Smooth muscle cell of the brain vasculature (primary cell): ENCODE results near the gene DPM3.
"Not testable (repeated sequence)": the region's sequence is repeated elsewhere in the genome, so short reads cannot be mapped to it uniquely, and the experiment has no call there.

Experiments
- DNase-seq: peaks from one replicate; pipeline ENCODE4 v3.0.0-alpha.2; 2012; ENCODE audit warnings: low read depth, low spot score

DPM3 gene

DNA sequence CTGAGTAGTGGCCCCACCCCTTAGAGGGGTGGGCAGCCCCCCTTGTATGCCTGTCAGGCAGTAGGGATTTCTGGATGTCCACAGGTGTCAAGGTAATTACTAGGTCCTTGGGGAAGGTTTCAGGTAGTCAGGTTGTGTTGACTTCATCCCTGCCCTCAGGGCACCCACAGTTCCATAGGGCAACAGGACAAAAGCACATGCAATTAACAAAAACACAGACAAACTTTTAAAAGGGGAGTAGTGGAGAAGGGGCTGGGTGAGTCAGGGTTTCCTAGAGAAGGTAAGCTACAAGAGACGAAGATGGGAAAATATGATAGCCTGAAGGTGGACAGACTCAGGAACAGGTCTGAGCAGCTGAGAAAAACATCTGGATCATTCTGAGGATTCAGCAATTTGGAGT lies 18.7 kb upstream of the DPM3 start:
- no peak for DNase-seq

DNA sequence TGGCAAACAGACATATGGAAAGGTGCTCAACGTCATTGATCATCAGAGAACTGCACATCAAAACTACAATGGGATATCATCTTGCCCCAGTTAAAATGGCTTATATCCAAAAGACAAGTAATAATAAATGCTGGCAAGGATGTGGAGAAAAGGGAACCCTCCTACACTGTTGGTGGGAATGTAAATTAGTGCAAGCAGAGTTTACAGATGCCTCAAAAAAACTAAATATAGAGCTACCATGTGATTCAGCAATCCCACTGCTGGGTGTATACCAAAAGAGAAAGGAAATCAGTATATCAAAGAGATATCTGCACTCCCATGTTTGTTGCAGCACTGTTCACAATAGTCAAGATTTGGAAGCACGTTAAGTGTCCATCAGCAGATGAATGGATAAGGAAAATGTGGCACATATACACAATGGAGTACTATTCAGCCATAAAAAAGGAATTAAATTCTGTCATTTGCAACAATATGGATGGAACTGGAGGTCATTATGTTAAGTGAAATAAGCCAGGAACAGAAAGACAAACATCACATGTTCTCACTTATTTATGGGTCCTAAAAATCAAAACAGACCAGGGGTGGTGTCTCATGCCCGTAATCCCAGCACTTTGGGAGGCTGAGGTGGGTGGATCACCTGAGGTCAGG lies 15.8 kb upstream of the DPM3 start:
- DNase-seq = not testable (repeated sequence)

DNA sequence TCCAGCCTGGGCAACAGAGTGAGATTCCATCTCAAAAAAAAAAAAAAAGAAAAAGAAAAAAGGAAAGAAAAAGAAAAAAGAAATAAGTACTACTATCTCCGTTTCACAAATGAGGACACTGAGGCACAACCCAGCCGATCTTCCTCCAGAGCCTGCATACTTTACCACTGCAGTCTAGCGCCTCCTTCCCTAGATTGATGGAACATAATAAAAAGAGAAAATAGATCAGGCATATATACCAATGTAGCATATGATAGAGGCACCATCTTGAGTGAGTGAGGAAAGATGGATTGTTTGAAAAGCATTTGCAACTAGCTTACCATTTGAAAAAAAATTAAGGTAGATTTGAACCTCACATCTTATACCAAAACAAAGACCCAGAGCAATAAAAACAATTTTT lies 5.2 kb upstream of the DPM3 start:
- DNase-seq = no peak

DNA sequence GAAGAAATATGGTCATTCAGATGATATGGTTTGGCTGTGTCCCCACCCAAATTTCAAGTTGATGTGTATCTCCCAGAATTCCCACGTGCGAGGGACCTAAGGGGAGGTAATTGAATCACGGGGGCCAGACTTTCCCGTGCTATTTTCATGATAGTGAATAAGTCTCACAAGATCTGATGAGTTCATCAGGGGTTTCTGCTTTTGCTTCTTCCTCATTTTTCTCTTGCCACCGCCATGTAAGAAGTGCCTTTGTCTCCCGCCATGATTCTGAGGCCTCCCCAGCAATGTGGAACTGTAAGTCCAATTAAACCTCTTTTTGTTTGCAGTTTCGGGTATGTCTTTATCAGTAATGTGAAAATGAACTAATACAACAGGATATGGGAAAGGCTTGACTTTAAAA lies 1.4 kb upstream of the DPM3 start:
- no peak for DNase-seq

DNA sequence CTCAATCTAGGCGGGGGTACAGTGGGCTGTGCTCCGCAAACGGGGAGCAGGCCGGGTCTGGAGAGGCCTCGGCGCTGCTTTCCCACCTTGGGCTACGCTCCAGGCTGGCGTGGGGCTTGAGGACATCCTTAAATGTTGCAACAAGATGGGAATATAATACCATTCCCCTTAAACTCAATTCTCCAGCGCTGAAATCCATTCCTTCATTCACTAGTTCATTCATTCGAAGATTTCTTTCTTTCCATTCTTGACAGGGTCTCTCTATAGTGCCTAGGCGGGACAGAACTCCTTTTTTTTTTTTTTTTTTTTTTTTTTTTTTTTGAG lies 261 bp upstream of the DPM3 start:
- no peak for DNase-seq

DNA sequence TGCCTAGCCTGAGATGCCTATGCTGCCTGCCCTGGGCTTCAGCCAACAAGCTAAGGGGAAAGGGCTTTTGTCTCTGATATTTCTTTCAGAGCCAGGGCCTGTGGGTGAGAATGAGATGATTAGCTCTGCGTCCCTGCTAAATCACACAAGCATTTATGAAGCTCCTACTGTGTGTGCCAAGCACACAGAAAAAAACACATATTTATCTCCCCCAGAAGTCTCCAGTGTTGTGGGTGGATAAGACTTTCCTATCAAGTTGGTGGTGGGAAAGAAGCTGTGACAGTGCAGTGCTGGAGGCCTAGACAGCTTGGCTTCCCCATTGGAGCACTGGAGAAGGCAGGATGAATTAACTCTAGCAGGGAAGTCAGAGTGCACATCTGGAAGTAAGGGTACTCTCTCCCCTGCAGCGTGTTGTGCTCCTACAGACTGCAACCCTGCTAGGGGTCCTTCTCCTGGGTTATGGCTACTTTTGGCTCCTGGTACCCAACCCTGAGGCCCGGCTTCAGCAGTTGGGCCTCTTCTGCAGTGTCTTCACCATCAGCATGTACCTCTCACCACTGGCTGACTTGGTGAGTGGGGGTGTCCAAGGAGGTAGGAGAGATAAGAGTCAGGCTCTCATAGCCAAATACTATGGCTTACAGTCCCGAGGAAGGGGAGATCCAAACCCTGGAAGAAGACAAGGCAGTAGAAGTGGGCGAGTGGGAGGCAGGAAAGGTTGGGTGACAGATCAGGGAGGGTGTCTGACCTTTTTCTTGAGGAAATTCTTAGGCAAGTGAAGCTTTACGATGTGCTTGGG lies 3.0 kb downstream of the DPM3 start:
- no peak for DNase-seq

DNA sequence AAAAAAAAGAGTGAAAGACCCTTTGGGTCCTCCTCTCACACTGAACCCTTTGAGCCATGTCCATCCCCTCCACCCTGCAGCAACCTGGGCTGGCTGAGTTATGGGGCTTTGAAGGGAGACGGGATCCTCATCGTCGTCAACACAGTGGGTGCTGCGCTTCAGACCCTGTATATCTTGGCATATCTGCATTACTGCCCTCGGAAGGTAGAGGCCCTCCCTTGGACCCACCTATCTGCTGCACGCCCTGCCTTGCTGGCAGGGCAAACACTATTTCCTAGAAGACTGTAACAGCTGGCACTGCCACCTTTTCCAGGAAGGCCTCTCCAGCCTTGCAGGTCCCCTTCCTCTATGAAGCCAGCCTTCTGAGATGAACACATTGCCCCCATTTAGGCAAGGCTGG lies 3.6 kb downstream of the DPM3 start:
- no peak for DNase-seq

DNA sequence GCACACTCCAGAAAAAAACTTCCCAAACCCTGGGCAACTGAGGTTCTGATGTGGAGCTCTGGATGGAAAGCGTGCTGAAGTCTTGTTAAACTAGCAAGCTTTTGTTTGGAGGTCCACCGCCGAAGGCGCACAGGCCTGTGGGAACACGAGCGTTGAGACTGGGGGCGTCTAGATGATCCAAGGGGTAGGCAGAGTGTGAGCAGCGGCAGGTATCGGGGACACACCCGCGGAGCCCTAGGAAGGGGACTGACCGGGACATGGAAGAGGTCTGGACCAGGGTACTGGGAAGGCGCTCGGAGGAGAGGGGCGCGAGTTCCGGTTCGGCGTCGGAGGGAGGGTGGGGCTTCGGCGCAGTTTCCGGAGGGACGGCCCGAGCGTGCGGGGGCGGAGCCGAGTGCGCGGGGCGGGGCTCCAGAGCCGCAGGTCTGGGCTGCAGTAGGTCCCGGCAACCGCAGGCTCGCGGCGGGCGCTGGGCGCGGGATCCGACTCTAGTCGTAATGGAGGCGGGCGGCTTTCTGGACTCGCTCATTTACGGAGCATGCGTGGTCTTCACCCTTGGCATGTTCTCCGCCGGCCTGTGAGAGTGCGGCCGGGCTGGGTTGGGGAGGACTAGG lies 4.8 kb downstream of the DPM3 start, which contains the start of gene SLC50A1:
Gene SLC50A1 (plus strand): TSS at position 438 of the 614 bp plus-strand sequence. CDS start 60 bp downstream, at position 498.
- DNase-seq = peak; percentile 73

DNA sequence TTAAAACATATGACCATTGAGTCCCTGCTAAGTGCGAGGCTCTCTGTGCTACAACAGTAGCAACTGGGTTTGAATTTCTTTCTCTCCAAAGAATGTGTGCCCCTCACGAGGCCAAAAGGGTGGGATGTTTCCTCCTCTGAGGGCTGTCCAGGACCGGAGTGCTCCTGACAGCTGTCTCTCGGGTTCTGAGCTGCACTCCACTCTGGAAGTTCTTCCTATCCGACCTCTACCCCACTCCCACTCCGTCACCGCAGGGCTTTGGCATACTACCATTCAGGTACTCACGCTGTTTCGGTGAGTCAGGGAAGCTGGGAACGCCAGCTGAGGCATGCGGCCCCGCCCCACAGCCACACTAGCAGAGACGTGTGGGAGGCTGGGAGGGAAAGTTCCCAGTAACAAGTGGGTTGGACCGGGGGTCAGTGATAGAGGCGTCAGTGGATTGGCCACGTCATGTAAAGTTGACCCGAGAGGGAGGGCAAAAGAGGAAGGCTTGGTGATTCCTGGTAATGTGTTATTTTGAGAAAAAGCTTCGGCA lies 5.4 kb downstream of the DPM3 start:
- DNase-seq = no peak

DNA sequence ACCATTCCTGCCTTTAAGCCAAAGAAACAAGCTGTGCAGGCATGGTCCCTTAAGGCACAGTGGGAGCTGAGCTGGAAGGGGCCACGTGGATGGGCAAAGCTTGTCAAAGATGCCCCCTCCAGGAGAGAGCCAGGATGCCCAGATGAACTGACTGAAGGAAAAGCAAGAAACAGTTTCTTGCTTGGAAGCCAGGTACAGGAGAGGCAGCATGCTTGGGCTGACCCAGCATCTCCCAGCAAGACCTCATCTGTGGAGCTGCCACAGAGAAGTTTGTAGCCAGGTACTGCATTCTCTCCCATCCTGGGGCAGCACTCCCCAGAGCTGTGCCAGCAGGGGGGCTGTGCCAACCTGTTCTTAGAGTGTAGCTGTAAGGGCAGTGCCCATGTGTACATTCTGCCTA lies 6.0 kb downstream of the DPM3 start:
- no peak for DNase-seq

DNA sequence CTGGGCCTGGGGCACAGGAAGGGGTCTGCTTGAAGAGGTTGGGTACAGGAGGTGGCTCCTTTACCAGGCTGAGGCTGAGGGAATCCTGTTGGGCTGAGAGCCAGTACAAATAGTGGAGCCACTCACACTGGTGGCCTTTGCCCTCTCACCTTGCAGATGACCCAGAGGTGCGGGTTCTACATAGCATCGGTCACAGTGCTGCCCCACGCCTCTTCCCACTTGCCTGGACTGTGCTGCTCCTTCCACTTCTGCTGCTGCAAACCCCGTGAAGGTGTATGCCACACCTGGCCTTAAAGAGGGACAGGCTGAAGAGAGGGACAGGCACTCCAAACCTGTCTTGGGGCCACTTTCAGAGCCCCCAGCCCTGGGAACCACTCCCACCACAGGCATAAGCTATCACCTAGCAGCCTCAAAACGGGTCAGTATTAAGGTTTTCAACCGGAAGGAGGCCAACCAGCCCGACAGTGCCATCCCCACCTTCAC lies 6.5 kb downstream of the DPM3 start:
- DNase-seq = no peak

DNA sequence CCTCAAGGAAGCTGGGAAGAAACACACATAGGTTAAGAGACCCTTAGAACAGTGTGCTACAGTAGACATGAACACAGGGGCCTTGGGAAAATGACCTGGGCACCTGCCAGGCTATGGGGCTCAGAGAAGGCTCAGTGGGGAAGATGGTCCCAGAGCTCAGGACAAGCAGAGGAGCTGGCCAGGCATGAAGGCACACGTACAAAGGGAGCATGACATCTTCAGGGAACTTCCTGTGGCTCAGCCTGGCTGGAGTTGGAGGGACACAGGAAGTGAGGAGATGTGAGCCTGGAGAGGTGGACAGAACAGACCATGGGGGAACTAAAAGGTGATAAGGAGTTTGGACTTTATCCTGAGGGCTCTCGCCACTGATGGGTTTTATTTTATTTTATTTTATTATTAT lies 8.5 kb downstream of the DPM3 start:
- DNase-seq = no peak

DNA sequence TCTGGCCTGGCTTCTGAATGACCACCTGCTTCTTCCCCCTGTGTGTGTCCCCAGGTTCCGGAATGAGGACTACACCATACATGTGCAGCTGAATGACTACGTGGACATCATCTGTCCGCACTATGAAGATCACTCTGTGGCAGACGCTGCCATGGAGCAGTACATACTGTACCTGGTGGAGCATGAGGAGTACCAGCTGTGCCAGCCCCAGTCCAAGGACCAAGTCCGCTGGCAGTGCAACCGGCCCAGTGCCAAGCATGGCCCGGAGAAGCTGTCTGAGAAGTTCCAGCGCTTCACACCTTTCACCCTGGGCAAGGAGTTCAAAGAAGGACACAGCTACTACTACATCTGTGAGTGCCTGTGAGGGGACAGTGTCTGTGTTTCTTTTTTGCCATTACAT lies 9.0 kb downstream of the DPM3 start:
- DNase-seq = no peak

DNA sequence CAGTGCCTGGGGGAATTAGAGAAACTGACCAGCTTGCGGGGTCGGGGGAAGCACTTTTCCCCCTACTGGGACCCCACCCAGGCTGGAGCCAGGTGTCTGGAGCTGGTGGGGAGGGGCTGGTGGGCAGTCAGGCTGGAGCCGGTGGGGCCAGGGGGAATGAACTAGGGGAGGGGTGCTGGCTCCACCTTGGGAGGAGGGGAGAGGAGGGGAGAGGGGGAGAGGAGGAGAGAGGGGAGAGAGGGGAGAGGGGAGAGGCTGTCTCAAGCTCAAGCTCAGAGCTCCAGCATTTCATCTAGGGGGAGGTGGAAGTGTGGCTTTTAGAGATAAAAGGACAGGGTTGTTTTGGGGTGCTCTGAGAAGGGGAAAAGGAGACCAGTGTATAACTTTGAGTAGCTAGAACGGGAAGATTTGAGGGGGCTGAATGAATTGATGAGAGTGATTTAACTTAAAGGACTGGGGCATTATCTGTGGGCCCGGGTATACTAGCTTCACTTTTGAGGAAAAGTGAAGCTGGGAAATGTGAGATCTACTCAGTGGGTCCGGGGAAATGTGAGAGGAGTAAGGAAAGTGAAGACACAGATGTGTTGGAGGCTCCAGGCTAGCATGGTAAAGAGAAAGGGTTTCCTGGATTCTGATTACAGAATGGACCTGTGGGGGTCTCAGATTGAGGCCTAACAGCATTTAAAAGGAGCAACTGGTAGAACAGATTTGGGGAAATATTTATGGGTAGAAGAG lies 9.9 kb downstream of the DPM3 start:
- no peak for DNase-seq

DNA sequence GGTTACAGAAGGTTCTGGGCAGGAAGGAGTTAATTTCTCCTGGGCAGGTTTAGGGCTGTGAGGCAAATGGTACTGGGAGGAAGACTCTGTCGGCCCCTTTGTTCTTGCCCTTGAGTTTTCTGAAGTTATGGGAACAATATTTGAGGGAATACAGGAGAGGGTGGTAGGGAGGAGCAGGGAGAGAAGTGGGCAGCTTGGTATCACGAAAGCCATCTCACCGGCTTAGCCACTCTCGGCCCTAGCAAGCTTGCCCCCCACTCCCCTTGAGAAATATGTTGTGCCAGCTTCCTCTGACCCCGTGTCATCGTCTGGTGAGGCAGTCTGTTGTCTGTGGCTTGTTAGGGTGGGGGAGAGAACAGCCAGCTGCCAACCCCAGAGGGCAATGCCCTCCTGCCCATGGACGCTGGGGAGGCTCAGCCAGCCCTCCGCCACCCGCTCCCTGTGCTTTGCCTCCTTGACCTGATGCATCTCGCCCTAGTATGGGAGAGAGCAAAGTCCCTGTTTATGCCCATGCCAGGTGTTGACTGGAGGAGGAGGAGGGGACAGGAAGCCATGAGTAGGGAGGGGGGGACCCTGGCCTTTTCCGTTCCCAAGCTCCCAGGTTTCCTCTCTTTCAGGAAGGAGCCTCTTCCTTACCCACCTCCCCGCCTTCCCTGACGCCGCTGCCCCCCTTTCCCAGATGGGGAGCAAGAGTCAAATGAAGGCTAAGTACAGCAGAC lies 11.4 kb downstream of the DPM3 start:
- no peak for DNase-seq

DNA sequence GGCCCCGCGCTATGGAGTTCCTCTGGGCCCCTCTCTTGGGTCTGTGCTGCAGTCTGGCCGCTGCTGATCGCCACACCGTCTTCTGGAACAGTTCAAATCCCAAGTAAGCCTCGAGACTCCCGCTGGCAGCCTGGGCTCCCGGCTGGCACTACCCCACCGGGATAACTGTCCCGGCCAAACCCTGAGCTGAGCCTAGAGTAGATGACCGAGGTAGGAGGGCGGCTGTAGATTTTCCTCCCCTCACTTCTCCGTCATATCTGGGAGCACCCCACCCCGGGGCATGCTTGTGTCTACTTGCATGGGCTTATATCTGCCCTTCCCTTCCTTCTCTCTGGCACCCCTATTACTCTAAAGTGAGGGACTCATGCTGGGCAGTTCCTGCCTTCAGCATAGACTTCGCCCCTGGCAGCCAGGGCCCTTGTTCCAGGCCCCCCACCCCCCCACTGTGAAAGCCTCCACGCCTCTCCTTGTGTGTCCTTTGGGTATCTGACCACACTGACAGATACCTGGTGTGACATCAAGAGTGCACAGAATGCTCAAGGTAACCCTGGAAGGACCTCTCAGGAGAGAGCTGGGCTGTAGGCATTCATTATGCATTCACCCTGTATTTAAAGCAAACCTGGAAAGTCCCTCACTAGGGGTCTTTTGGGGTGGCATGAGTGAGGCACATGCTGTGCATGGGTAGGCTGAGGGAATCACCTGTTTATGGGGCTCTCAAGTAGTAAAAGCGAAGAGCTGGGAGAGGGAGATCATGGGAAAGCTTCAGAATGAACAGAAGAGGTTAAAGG lies 12.2 kb downstream of the DPM3 start:
- DNase-seq = no peak

DNA sequence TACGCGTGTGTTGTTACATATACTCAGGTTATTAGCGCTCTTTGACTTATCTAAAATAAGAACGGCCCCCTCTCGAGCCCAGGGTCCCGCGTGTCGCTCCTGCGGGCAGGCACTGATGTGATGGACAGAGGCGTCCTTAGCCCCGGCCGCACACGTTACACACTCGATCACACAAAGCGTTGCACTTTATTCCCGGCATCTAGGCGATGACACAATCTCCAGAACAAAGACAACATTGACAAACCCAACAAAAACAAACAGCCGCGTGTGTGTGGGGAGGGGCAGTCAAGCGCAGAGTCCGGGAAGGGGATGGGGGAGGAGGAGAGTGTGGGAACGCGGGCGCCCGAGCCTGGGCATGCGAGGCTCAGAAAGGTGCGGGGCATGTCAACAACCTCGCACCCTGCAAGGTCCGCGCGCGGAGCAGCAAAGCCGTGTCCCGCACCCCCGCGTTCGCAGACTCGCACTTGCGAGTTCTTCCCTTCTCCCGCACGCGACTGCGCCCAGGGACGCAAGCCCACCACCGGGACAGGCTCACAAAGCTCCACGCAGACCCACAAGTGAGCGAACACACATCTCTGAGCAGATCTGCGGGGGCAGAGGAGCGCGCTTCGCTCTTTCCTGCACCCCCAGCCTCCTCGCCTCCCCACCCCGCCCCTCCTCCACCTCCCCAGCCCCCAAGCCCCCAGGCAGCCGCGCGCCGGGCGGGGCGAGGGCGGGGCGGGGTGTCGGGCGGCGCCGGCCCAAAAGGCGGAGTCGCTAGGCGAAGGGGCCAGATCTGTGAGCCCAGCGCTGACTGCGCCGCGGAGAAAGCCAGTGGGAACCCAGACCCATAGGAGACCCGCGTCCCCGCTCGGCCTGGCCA lies 13.0 kb downstream of the DPM3 start, which contains the start of gene EFNA1:
Gene EFNA1 (plus strand): TSS at position 772 of the 862 bp plus-strand sequence. CDS start 102 bp downstream, outside the sequence.
- DNase-seq = no peak

DNA sequence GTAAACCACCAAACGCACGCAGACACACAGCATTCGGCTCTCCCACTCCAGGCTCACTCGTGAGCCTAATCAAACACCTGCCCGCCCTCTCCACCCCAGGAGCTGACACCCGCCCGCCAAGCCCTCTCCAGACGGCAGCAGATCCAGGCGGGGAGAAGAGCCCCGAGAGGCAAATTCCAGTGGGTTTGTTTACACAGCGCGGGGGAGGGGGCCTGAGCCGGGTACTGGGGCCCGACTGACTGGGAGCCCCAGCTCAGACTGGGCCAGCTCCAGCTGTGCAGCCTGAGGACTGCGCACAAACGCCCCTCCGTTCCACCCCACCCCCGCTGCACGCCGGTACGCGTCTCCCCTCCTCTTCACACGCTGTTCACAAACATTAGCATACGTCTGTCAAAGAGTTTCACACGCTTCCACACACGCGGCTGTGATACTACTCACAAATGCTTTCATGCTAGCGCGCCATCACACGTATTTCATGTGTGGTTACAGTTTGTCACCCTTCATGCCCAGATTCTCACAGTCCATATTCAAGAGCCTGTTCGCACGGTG lies 13.7 kb downstream of the DPM3 start:
- no peak for DNase-seq

DNA sequence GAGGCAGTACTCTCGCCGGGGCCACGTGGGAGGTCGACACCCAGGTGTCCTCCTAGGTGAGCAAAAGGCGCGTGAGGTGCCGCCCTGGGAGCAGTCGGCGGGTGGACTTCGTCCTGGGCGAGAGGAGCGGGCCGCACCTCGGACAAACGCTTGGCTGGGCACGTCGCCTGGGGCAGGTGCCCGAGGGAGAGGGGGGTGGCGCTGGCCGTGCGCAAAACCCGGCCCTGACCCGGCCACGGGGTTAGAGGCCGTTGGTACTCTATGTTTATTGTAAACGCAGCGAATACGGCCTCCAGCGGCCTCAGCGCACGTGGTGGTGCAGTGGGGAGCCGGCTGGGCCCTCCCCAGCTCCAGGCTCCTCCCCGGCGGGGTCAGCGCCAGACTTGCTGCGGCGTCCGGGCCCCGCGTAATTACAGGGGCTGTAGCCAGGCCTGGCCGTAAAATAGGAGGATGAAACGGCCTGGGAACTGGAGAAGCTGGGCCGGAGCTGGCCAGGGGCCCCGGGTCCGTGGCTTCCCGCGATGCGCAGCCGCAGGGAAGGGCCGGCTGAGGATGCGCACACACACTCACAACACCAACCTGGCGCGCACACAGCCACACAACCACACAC lies 14.3 kb downstream of the DPM3 start:
- no peak for DNase-seq
